PFSK-1 (cell line): Measurements from ENCODE around the gene TUBGCP3.

Experiments used
- FOXP2 ChIP-seq: optimal IDR thresholded peaks from 2 replicates; pipeline ENCODE3; 2011; ENCODE audit warnings: borderline replicate concordance, control low read depth, inconsistent platforms; ENCODE audit not compliant: insufficient read depth; ENCODE audit errors: extremely low read length, extremely low read depth
- POLR2AphosphoS5 ChIP-seq: IDR thresholded peaks from 2 replicates; pipeline ENCODE4 v1.6.1; 2012; ENCODE audit warnings: low read depth, mild to moderate bottlenecking, control low read depth, low read length, moderate library complexity
- REST ChIP-seq, 2 experiments: IDR thresholded peaks; 2 replicates each; pipeline versions ENCODE4 v1.6.1 to v1.8.0; 2011 to 2012; ENCODE audit warnings: low read depth in 2 of 2, low read length in 2 of 2, control low read depth in 1 of 2, inconsistent platforms in 1 of 2, mild to moderate bottlenecking in 1 of 2, moderate library complexity in 1 of 2; ENCODE audit not compliant: insufficient read depth in 1 of 2
- SIN3A ChIP-seq: IDR thresholded peaks from 2 replicates; pipeline ENCODE4 v1.6.1; 2012; ENCODE audit warnings: mild to moderate bottlenecking, low read length, moderate library complexity, borderline replicate concordance; ENCODE audit not compliant: insufficient read depth
- TAF1 ChIP-seq: IDR thresholded peaks from 2 replicates; pipeline ENCODE4 v1.6.1; 2012; ENCODE audit warnings: low read length, control low read depth, borderline replicate concordance; ENCODE audit not compliant: insufficient read depth

- no peak for TF ChIP-seq POLR2AphosphoS5
- TF ChIP-seq REST (IDR thresholded peaks at IDR 0.05; ENCODE audit: insufficient read depth in 1 of 2, low read depth in 2 of 2, low read length in 2 of 2) = no peak
- TF ChIP-seq SIN3A = no peak
- TF ChIP-seq TAF1 = no peak
- no peak for TF ChIP-seq FOXP2
Observed at GRCh38 chr13:112558696-112559418, 29.1 kb downstream of the TUBGCP3 start.
